AG04450 (cell line): ENCODE results near the gene C16orf78. TPM values are rescaled to one million over a fixed set of nuclear protein-coding genes. Genes with fewer than 3 reads are reported as not detected.

Experiments
- CTCF ChIA-PET: fragments of 300-600, 350-600 bp; formaldehyde crosslinking; extraction: SDS; loops from one replicate; lab custom pipeline; 2022; ENCODE audit warnings: antibody characterized with exemption, inconsistent platforms; lab: Charles Lee
- POLR2A ChIA-PET: fragments of 350-600 bp; formaldehyde crosslinking; extraction: SDS; loops from one replicate; lab custom pipeline; 2021; ENCODE audit warnings: antibody characterized with exemption, inconsistent platforms; lab: Yijun Ruan, JAX
- DNase-seq: peaks from one replicate; pipeline ENCODE4 v3.0.0-alpha.2; 2011; ENCODE audit warnings: low read depth, low spot score
- H3K27ac ChIP-seq: one replicate; pipeline ENCODE4 v1.5.1; 2012; ENCODE audit warnings: low read depth, low read length, control low read depth
- H3K27me3 ChIP-seq: one replicate; pipeline ENCODE4 v1.6.0; 2012; ENCODE audit warnings: low read length; ENCODE audit not compliant: control insufficient read depth, insufficient read depth
- H3K4me3 ChIP-seq: 2 replicates; pipeline ENCODE4 v1.5.1; 2011; ENCODE audit warnings: mild to moderate bottlenecking, low read depth, low read length, control low read depth
- H3K9me3 ChIP-seq: 2 replicates; pipeline ENCODE4 v1.5.1; 2012; ENCODE audit warnings: low read length; ENCODE audit not compliant: control insufficient read depth, insufficient read depth
- CTCF ChIP-seq: IDR thresholded peaks from 2 replicates; pipeline ENCODE4 v1.5.1; 2011; ENCODE audit warnings: low read depth, low read length, control low read depth, inconsistent platforms
- polyA plus RNA-seq: library from polyadenylated mRNA; depleted of rRNA; stranded (reverse); fragments of >200 nt; gene quantifications from 2 replicates; pipeline ENCODE4 v1.2.3, GENCODE V29; 2011

The C16orf78 gene
- polyA plus RNA-seq, 1 experiment: not detected

GRCh38 chr16:49410226-49410625 is 36.6 kb downstream of the C16orf78 start:
- no peak for DNase-seq
- no peak overlapping the region for H3K27ac ChIP-seq
- CTCF ChIA-PET: interaction anchor here (0.6 kb wide), 1 partner anchor 82 kb away, joined by 7 read pairs; no protein-coding TSS in a partner anchor
- H3K4me3 ChIP-seq: no peak overlapping the region
- POLR2A ChIA-PET: no interaction called here
- TF ChIP-seq CTCF: no peak
- no peaks in the 10 kb centered on the region for H3K27me3 ChIP-seq
- H3K9me3 ChIP-seq: peaks cover 2% of the 10 kb centered on the region; the same call in 1 of the 2 replicates

GRCh38 chr16:49411121-49411970 is 37.7 kb downstream of the C16orf78 start:
- no peak for TF ChIP-seq CTCF
- POLR2A ChIA-PET: no interaction called here

GRCh38 chr16:49414671-49415070 is 41.1 kb downstream of the C16orf78 start:
- no peak for DNase-seq
- ChIA-PET CTCF (interaction anchor here (0.6 kb wide), 1 partner anchor 1161 kb away, joined by 4 read pairs; no protein-coding TSS in a partner anchor), POLR2A (no interaction called here)
- no peak for TF ChIP-seq CTCF
- H3K9me3 ChIP-seq: peaks cover 7% of the 10 kb centered on the region; the same call in 1 of the 2 replicates
- H3K27me3 ChIP-seq: no peaks in the 10 kb centered on the region
- H3K27ac ChIP-seq: no peak overlapping the region
- no peak overlapping the region for H3K4me3 ChIP-seq

More at GRCh38 chr16:49411121-49411970, 37.7 kb downstream of the C16orf78 start:
- Histone ChIP-seq H3K27me3 (no peaks in the 10 kb centered on the region), H3K4me3 (no peak overlapping the region), H3K9me3 (peaks cover 5% of the 10 kb centered on the region; the same call in 1 of the 2 replicates), H3K27ac (no peak overlapping the region)
- CTCF ChIA-PET: interaction anchor here (0.8 kb wide), 1 partner anchor 510 kb away, joined by 3 read pairs; no protein-coding TSS in a partner anchor
- no peak for DNase-seq

- TF ChIP-seq CTCF: no peak
- Histone ChIP-seq H3K27me3 (no peaks in the 10 kb centered on the region), H3K27ac (no peak overlapping the region), H3K9me3 (peaks cover 7% of the 10 kb centered on the region; the same call in 1 of the 2 replicates), H3K4me3 (no peak overlapping the region)
- CTCF ChIA-PET: interaction anchor here (0.6 kb wide), 1 partner anchor 1161 kb away, joined by 4 read pairs; no protein-coding TSS in a partner anchor
- no peak for DNase-seq
- POLR2A ChIA-PET: no interaction called here
Observed at GRCh38 chr16:49415083-49415482, 41.5 kb downstream of the C16orf78 start.
